GM15510 (cell line): ENCODE measurements around the gene SIGLEC11.

ENCODE experiments used
- POLR2A ChIP-seq: IDR thresholded peaks from 3 replicates; pipeline ENCODE4 v1.6.1; 2011; ENCODE audit warnings: borderline replicate concordance; ENCODE audit not compliant: insufficient read length; ENCODE audit errors: extremely low read depth

SIGLEC11 gene

GRCh38 chr19:49925486-49925885 is 35.5 kb downstream of the SIGLEC11 start:
- no peak for TF ChIP-seq POLR2A

GRCh38 chr19:49924004-49924880 is 36.7 kb downstream of the SIGLEC11 start:
- TF ChIP-seq POLR2A = no peak

- TF ChIP-seq POLR2A = no peak
These were observed 37.6 kb downstream of the SIGLEC11 start for GRCh38 chr19:49923055-49924003.

GRCh38 chr19:49921871-49922795 is 38.8 kb downstream of the SIGLEC11 start:
- TF ChIP-seq POLR2A = no peak

GRCh38 chr19:49920624-49921363 is 40.2 kb downstream of the SIGLEC11 start:
- no peak for TF ChIP-seq POLR2A

GRCh38 chr19:49918089-49918488 is 42.9 kb downstream of the SIGLEC11 start:
- TF ChIP-seq POLR2A = no peak

GRCh38 chr19:49916839-49917733 is 43.9 kb downstream of the SIGLEC11 start:
- TF ChIP-seq POLR2A = no peak

- TF ChIP-seq POLR2A = no peak
These were observed 45.7 kb downstream of the SIGLEC11 start for GRCh38 chr19:49915271-49915670.

GRCh38 chr19:49913720-49914119 is 47.3 kb downstream of the SIGLEC11 start:
- no peak for TF ChIP-seq POLR2A

- no peak for TF ChIP-seq POLR2A
These were observed 47.8 kb downstream of the SIGLEC11 start for GRCh38 chr19:49912965-49913685.

GRCh38 chr19:49911381-49912145 is 49.4 kb downstream of the SIGLEC11 start:
- TF ChIP-seq POLR2A = no peak
